Progenitor cell of endocrine pancreas (in vitro differentiated cells): ENCODE measurements around the gene ARID3B. TPM values are rescaled to one million over a fixed set of nuclear protein-coding genes. Genes with fewer than 3 reads are reported as not detected.
A peak's percentile ranks its signal among the peaks of the same experiment; 100 is the strongest.

Experiments used
- DNase-seq: peaks from one replicate; pipeline ENCODE4 v3.0.0; 2021; ENCODE audit warnings: low spot score; ENCODE audit not compliant: unreplicated experiment
- H3K27ac Mint-ChIP-seq: 2 replicates; pipeline ENCODE4 v1.8.0; 2021; ENCODE audit warnings: mild to moderate bottlenecking, moderate library complexity, mixed read lengths
- H3K27me3 Mint-ChIP-seq: 2 replicates; pipeline ENCODE4 v1.8.0; 2021; ENCODE audit warnings: mixed read lengths
- H3K36me3 Mint-ChIP-seq: 2 replicates; pipeline ENCODE4 v1.8.0; 2022; ENCODE audit warnings: mixed read lengths; ENCODE audit not compliant: insufficient read depth
- H3K4me1 Mint-ChIP-seq: 2 replicates; pipeline ENCODE4 v1.8.0; 2021; ENCODE audit warnings: low read depth, mixed read lengths
- H3K4me3 Mint-ChIP-seq: 2 replicates; pipeline ENCODE4 v1.8.0; 2021; ENCODE audit warnings: low read depth, mild to moderate bottlenecking, moderate library complexity, mixed read lengths
- H3K9me3 Mint-ChIP-seq: 2 replicates; pipeline ENCODE4 v1.8.0; 2021; ENCODE audit warnings: low read depth, mixed read lengths
- CTCF ChIP-seq: fragments of 200-600 bp; sonication (generic); IDR thresholded peaks from one replicate; pipeline ENCODE4 v1.5.0; 2021; ENCODE audit warnings: antibody characterized with exemption, mild to moderate bottlenecking; ENCODE audit not compliant: unreplicated experiment
- total RNA-seq: library from RNA; stranded (reverse); gene quantifications from 2 replicates; pipeline ENCODE4 v1.2.1, GENCODE V29; 2021

Gene ARID3B
- total RNA-seq, 1 donor from 2014 or later: 81.9 TPM

- no peak for DNase-seq
- H3K36me3 Mint-ChIP-seq: peaks cover 10% of the 10 kb centered on the region
- H3K4me3 Mint-ChIP-seq: no peak overlapping the region
- no peak overlapping the region for H3K27ac Mint-ChIP-seq
- no peaks in the 10 kb centered on the region for H3K9me3 Mint-ChIP-seq
- H3K4me1 Mint-ChIP-seq: no peaks in the 10 kb centered on the region
- TF ChIP-seq CTCF: no peak
- no peaks in the 10 kb centered on the region for H3K27me3 Mint-ChIP-seq
These were observed 91.6 kb downstream of the ARID3B start for GRCh38 chr15:74632601-74633000.

DNA sequence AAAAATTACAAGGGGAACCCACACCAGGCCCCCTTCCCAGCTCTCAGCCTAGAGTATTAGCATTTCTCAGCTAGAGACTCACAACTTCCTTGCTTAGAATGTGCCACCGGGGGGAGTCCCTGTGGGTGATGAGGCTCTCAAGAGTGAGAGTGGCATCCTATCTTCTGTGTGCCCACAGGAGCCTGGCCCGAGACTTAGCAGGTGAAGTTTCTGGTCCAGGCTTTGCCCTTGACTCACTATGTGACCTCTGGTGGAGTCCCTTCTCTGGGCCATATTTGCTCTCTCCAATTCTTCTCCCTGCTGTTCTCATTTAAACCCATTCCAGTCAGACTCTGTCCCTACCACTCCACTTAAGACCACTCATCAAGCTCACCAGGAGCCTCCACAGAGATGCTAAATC is 92.8 kb downstream of the ARID3B start:
- no peak overlapping the region for H3K4me3 Mint-ChIP-seq
- no peaks in the 10 kb centered on the region for H3K9me3 Mint-ChIP-seq
- TF ChIP-seq CTCF: no peak
- peaks cover 13% of the 10 kb centered on the region for H3K36me3 Mint-ChIP-seq
- H3K27ac Mint-ChIP-seq: no peak overlapping the region
- H3K27me3 Mint-ChIP-seq: no peaks in the 10 kb centered on the region
- no peaks in the 10 kb centered on the region for H3K4me1 Mint-ChIP-seq
- DNase-seq: no peak

- Mint-ChIP-seq H3K4me3 (no peak overlapping the region), H3K36me3 (peaks cover 17% of the 10 kb centered on the region), H3K4me1 (no peaks in the 10 kb centered on the region), H3K27me3 (no peaks in the 10 kb centered on the region), H3K27ac (no peak overlapping the region), H3K9me3 (no peaks in the 10 kb centered on the region)
- DNase-seq: peak; percentile 52
- TF ChIP-seq CTCF: peak; percentile 90
These were observed 94.2 kb downstream of the ARID3B start for GRCh38 chr15:74635228-74635627.

DNA sequence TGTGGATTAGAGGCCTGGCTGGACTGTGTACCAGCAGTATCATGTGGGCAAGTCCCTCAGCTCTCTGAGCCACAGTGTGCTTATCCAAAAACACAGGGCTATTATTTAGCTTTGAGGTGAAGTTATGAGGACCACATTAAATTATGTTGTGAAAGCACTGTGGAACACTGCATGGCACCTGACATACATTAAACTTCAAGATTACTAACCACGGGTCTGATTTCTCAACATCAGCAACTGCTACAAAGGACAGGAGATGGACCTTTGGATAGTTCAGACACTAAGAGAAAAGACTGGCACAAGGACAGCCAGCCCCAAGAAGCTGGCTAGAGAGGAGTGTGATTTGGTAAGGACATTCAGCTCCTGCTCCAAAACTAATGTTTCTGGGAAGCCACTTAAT is 96.0 kb downstream of the ARID3B start:
- DNase-seq: no peak
- Mint-ChIP-seq H3K36me3 (peaks cover 16% of the 10 kb centered on the region), H3K9me3 (no peaks in the 10 kb centered on the region), H3K27ac (no peak overlapping the region), H3K4me3 (no peak overlapping the region), H3K4me1 (peaks cover 10% of the 10 kb centered on the region), H3K27me3 (no peaks in the 10 kb centered on the region)
- no peak for TF ChIP-seq CTCF

- Mint-ChIP-seq H3K36me3 (peaks cover 9% of the 10 kb centered on the region), H3K9me3 (no peaks in the 10 kb centered on the region), H3K4me1 (peaks cover 32% of the 10 kb centered on the region), H3K27ac (peak overlapping the region; percentile 96), H3K4me3 (no peak overlapping the region), H3K27me3 (no peaks in the 10 kb centered on the region)
- no peak for TF ChIP-seq CTCF
- no peak for DNase-seq
These were observed 100.1 kb downstream of the ARID3B start for GRCh38 chr15:74641151-74641550.
